ENCODE data around the gene SNRNP48.

The SNRNP48 gene

DNA sequence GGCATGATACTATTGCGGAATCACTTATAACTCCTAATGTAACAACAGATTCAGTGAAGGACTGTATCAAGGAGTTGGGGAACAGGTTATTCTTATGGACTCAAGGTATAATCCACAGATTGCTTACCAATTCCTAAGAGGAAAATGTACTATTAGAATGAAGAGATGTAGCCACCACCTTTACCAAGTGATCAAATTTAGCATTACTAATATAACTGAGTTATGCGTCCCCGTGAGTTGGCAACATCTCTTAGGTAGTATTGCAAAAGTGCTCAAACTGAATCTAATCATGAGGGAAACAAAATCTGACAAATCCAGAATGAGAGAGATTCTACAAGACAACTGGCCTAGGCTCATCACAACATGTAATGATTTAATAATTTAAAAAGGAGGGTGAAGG is 777 bp upstream of the SNRNP48 start:
- Histone ChIP-seq H3K36me3 (peaks cover 16% of the 10 kb centered on the region), H3K27me3 (no peaks in the 10 kb centered on the region), H3K4me3 (no peak overlapping the region), H4K20me1 (peaks cover 37% of the 10 kb centered on the region), H3K4me1 (peaks cover 29% of the 10 kb centered on the region), H3K9me3 (no peaks in the 10 kb centered on the region), H3K27ac (no peak overlapping the region), H3K4me2 (peak overlapping the region; percentile 92), H3K9ac (no peak overlapping the region)
- TF ChIP-seq Cebpa-rat (IDR thresholded peaks at IDR 0.05), result no peak

GRCh38 chr6:7590918-7591302 is 912 bp downstream of the SNRNP48 start:
- Histone ChIP-seq H3K27ac (peak overlapping the region; percentile 91), H3K9ac (peak overlapping the region; percentile 91), H4K20me1 (peaks cover 37% of the 10 kb centered on the region), H3K4me3 (peak overlapping the region; percentile 94), H3K4me2 (peak overlapping the region; percentile 92), H3K27me3 (no peaks in the 10 kb centered on the region), H3K9me3 (no peaks in the 10 kb centered on the region), H3K36me3 (peaks cover 33% of the 10 kb centered on the region), H3K4me1 (peaks cover 29% of the 10 kb centered on the region)
- no peak for TF ChIP-seq Cebpa-rat (IDR thresholded peaks at IDR 0.05)

GRCh38 chr6:7591770-7592169 is 1.8 kb downstream of the SNRNP48 start:
- H3K9ac ChIP-seq, result no peak overlapping the region
- no peak overlapping the region for H3K27ac ChIP-seq
- H3K27me3 ChIP-seq, result no peaks in the 10 kb centered on the region
- 0 out of 2 replicates have a peak overlapping the region, but pooled peaks have one; percentile 94 for H3K4me3 ChIP-seq
- TF ChIP-seq Cebpa-rat (IDR thresholded peaks at IDR 0.05), result no peak
- H3K36me3 ChIP-seq, result peaks cover 41% of the 10 kb centered on the region
- H3K4me1 ChIP-seq, result peaks cover 29% of the 10 kb centered on the region
- H3K9me3 ChIP-seq, result no peaks in the 10 kb centered on the region
- peak overlapping the region; percentile 92 for H3K4me2 ChIP-seq
- peaks cover 37% of the 10 kb centered on the region for H4K20me1 ChIP-seq

DNA sequence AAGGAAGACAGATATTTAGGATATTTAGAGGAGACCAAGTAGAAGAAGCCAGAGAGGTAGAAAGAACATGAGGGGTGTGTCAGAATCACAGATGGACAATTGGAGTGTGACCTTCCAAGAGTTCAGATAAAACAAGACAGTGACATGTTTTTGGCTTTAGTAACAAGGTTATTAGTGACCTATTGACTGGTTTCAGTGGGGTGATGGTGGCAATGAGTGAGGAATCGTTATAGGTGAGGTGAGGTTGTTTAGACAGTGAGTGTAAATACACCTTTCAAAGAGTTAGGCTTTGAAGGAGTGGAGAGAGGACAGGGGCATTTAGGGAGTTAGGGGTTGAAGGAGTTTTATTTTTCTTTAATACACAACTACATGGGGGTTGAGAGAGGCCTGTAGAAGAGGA is 3.2 kb downstream of the SNRNP48 start:
- peaks cover 37% of the 10 kb centered on the region for H4K20me1 ChIP-seq
- no peak overlapping the region for H3K9ac ChIP-seq
- no peak overlapping the region for H3K4me2 ChIP-seq
- no peaks in the 10 kb centered on the region for H3K27me3 ChIP-seq
- peaks cover 29% of the 10 kb centered on the region for H3K4me1 ChIP-seq
- peaks cover 56% of the 10 kb centered on the region for H3K36me3 ChIP-seq
- H3K27ac ChIP-seq, result no peak overlapping the region
- H3K4me3 ChIP-seq, result no peak overlapping the region
- no peak for TF ChIP-seq Cebpa-rat (IDR thresholded peaks at IDR 0.05)
- H3K9me3 ChIP-seq, result no peaks in the 10 kb centered on the region

DNA sequence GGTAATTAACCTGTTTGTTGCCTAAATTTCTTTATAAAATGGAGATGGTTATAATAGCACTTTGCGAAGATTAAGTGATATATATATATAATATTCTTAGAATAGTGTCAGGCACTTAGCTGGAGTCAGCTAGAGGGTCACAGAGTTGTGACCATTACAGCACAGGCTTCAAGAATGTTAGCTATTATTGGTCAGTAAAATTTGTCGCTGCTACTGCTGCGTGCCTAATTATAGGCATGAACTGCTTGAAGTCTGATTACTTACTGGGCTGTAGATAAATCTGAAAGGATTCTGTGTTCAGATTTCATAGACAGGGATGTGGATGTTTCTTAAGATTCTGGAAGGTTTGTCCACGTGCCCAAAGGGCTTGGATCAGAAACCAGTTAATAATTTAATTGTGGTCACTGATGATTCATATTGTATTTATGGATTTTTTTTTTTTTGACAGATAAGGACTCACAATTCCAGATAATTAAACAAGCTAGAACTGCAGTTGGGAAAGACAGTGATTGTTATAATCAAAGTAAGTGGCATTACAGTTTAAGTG is 4.7 kb downstream of the SNRNP48 start:
- Histone ChIP-seq H3K27ac (no peak overlapping the region), H3K4me1 (peaks cover 22% of the 10 kb centered on the region), H3K36me3 (peaks cover 63% of the 10 kb centered on the region), H3K9me3 (no peaks in the 10 kb centered on the region), H3K27me3 (no peaks in the 10 kb centered on the region), H3K4me2 (no peak overlapping the region), H3K9ac (no peak overlapping the region), H3K4me3 (no peak overlapping the region), H4K20me1 (peaks cover 37% of the 10 kb centered on the region)
- TF ChIP-seq Cebpa-rat (IDR thresholded peaks at IDR 0.05), result no peak

DNA sequence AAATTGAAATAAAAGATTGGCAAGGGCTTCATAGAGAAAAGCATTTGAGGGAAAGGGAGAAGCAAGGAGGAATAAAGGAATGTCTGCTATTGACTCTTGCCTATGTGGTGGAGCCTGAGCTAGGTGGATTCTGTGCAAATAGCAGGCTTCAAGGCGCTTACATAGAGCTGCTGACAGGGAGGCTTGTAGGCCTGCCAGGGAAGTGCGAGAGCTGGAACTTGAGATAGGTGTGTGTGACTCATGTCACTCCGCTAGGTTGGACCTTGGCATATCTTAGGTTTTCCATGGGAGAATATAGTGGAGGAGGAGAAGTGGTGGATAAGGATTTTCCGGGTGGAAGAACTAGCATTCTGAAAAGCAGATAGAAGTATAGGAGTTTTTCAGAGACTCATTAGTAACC is 14.0 kb downstream of the SNRNP48 start:
- H3K27me3 ChIP-seq, result no peaks in the 10 kb centered on the region
- H3K9me3 ChIP-seq, result no peaks in the 10 kb centered on the region
- H3K27ac ChIP-seq, result no peak overlapping the region
- H4K20me1 ChIP-seq, result peaks cover 7% of the 10 kb centered on the region; the same call in 1 of the 2 replicates
- H3K36me3 ChIP-seq, result peaks cover 86% of the 10 kb centered on the region
- no peak overlapping the region for H3K4me2 ChIP-seq
- H3K9ac ChIP-seq, result no peak overlapping the region
- H3K4me3 ChIP-seq, result no peak overlapping the region
- no peaks in the 10 kb centered on the region for H3K4me1 ChIP-seq
- no peak for TF ChIP-seq Cebpa-rat (IDR thresholded peaks at IDR 0.05)

DNA sequence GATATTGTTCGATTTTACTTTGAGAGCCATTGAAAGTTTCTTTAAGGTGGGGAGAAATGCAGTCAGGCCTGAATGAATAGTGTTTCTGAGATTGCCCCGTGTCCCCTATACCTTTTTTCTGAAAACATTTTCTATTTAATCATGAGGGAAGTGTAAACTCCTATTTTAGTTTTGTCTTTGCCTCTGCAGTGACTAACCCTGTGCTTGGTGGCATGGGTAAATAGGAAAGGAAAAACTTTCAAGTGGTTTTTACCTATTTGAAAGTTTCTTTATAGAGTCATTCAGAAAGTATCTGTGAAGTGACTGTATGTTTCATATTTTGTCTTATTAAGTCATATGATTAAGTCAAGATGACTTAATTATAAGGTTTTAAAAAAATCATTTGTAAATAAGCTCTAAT is 14.5 kb downstream of the SNRNP48 start:
- Histone ChIP-seq H3K27ac (no peak overlapping the region), H3K4me1 (no peaks in the 10 kb centered on the region), H4K20me1 (peaks cover 7% of the 10 kb centered on the region; the same call in 1 of the 2 replicates), H3K4me2 (no peak overlapping the region), H3K4me3 (no peak overlapping the region), H3K27me3 (no peaks in the 10 kb centered on the region), H3K9ac (no peak overlapping the region), H3K36me3 (peaks cover 89% of the 10 kb centered on the region), H3K9me3 (no peaks in the 10 kb centered on the region)
- TF ChIP-seq Cebpa-rat (IDR thresholded peaks at IDR 0.05), result no peak

GRCh38 chr6:7615611-7616383 is 25.8 kb downstream of the SNRNP48 start:
- Histone ChIP-seq H3K9me3 (no peaks in the 10 kb centered on the region), H4K20me1 (no peaks in the 10 kb centered on the region), H3K36me3 (peaks cover 31% of the 10 kb centered on the region), H3K27me3 (no peaks in the 10 kb centered on the region), H3K27ac (no peak overlapping the region), H3K4me1 (peaks cover 20% of the 10 kb centered on the region), H3K9ac (no peak overlapping the region), H3K4me3 (no peak overlapping the region), H3K4me2 (no peak overlapping the region)
- TF ChIP-seq Cebpa-rat (IDR thresholded peaks at IDR 0.05), result no peak

GRCh38 chr6:7617801-7618764 is 28.1 kb downstream of the SNRNP48 start:
- Histone ChIP-seq H3K27ac (peak overlapping the region; percentile 52), H3K4me3 (no peak overlapping the region), H3K4me1 (peaks cover 20% of the 10 kb centered on the region), H4K20me1 (no peaks in the 10 kb centered on the region), H3K9me3 (no peaks in the 10 kb centered on the region), H3K27me3 (no peaks in the 10 kb centered on the region), H3K36me3 (peaks cover 9% of the 10 kb centered on the region), H3K4me2 (peak overlapping the region; percentile 72), H3K9ac (peak overlapping the region; percentile 33; the same call in 1 of the 2 replicates)
- no peak for TF ChIP-seq Cebpa-rat (IDR thresholded peaks at IDR 0.05)
